Hippocampal formation (tissue), 2 donors: ENCODE measurements around the gene SRGN.
"Not testable (repeated sequence)": the region's sequence is repeated elsewhere in the genome, so short reads cannot be mapped to it uniquely, and the experiment has no call there.

Source experiments
- DNase-seq, 2 donors: peaks; one replicate each; lab custom pipeline; 2025; lab: John Stamatoyannopoulos, UW

SRGN gene

DNA sequence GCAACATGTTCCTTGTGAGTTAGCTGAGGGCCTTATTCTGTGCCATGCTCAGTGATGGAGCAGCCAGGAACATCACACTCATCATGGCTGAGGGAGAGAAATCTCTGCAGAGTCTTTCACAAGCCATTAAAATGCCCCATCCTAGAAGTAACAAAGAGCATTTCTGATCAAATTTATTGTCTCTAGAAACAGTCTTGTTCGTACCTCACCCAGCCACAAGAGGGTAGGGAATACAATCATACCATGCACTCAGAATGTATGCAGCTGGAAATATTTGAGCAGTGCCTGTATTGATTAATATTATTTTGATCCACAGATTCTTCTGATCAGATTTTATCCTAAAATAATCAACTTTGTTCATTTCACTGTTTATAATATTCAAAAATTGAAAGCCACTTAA lies 53.4 kb downstream of the SRGN start:
- no peak for DNase-seq

DNA sequence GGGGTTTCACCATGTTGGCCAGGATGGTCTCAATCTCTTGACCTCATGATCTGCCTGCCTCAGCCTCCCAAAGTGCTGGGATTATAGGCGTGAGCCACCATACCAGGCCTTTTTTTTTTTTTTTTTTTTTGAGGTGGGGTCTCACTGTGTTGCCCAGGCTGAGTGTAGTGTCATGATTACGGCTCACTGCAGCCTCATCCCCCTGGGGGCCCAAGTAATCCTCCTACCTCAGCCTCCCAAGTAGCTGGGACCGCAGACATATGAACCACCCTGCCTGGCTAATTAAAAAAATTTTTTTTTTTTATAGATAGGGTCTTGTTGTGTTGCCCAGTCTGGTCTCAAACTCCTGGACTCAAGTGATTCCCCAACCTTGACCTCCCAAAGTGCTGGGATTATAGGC lies 54.2 kb downstream of the SRGN start:
- not testable (repeated sequence) for DNase-seq

DNA sequence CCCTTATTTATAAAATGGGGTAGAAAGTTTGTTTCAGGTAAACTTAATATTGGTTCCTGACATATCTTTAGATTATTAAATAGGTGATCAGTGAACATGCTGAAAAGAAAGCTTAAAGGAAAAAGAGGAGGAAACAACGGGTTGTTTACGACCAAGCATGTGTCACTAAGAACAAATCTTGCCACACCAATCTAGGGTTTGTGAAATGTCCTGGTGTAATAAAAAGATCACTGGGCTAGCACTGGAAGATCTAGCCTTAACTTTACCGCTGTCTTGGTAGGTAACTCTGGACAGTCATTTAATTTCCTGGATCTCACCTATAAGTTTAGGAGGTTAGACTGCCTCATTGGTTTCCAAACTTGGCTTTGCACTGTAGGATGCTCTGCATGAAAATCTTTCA lies 55.1 kb downstream of the SRGN start:
- no peak for DNase-seq

DNA sequence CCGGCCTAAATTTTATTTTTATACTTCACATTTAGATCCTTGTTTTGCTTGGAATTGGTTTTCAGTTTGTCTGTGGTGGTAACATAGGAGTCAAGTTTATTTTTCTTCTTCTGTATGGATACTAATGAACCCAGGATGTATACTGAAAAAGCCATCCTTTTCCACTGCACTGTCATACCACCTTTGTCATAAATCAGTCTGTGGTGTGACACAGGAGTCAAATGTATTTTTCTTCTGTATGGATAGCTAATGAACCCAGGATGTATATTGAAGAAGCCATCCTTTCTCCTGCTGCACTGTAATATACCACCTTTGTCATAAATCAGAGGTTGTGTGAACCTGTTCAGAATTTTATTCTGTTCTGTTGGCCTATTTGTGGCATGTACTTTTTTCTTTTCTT lies 57.4 kb downstream of the SRGN start:
- no peak for DNase-seq

GRCh38 chr10:69145864-69146263 lies 58.0 kb downstream of the SRGN start:
- DNase-seq, result no peak

DNA sequence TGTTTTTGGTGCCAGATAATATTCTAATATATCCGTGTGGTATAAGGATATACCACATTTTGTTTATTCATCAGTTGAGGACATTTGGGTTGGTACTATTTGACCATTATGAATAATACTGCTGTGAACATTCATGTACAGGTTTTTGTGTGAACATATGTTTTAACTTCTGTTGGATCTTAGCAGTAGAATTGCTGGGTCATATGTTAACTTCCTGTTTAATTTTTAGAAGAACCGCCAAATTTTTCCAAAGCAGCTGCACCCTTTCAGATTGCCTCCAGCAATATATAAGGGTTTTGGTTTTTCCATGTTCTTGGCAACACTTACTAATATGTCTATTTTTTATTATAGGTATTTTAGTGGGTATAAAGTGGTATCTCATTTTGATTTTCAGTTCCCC lies 58.9 kb downstream of the SRGN start:
- no peak for DNase-seq

- DNase-seq, result no peak
These were observed 64.1 kb downstream of the SRGN start for GRCh38 chr10:69151984-69152383.

DNA sequence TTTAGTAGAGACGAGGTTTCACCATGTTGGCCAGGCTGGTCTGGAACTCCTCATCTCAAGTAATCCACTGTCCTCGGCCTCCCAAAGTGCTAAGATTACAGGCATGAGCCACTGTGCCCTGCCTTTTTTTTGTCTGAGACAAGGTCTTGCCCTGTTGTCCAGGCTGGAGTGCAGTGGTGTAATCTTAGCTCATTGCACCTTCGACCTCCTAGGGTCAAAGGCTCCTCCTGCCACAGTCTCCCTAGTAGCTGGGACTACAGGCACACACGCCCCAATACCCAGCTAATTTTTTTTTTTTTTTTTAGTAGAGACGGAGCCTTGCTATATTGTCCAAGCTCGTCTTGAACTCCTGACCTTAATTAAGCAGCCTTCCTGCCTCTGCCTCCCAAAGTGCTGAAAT lies 65.3 kb downstream of the SRGN start:
- no peak for DNase-seq
